GM10847 (cell line): ENCODE measurements around the gene SEMA3D.

Source experiments
- POLR2A ChIP-seq: IDR thresholded peaks from 2 replicates; pipeline ENCODE4 v1.6.1; 2011; ENCODE audit not compliant: insufficient read length; ENCODE audit errors: extremely low read depth

Gene SEMA3D

DNA sequence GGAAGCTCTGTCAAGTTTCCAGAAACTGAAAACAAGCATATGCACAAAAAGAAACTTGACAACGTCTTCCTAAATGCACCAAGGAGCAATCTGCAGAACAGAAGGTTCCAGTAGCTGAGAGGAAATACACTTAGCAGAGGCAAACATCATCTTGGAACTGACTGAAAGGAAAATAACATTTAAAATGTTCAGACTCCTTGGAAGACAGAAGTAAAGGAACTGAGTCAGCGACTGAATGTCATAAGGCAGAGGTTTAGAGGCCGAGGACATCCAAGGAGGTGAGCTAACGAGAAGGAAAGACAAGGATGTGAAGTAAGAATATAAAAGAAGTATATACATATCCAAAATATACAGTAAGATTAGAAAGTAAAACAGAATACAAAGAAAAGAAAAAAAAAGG, 24.1 kb downstream of the SEMA3D start:
- TF ChIP-seq POLR2A: no peak

DNA sequence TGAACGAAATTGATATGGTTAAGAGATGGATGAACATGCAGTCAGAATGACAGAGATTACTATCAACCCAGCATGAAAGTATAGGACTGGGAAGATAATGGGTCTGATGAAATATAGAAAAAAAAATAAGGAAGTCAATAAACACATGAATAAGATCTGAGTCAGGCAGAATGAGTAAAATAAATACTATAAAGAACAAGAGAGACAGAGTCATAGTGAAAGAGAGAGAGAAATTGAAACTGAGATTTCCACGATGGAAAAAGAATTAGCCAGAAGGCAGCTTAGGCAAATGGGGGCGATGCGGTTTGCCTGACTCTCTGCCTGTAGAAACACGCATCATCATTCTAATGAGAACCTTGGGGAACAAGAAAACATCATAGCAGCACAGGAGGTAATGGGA, 26.6 kb downstream of the SEMA3D start:
- no peak for TF ChIP-seq POLR2A

GRCh38 chr7:85159003-85159402, 27.9 kb downstream of the SEMA3D start:
- no peak for TF ChIP-seq POLR2A

- no peak for TF ChIP-seq POLR2A
These were observed 30.1 kb downstream of the SEMA3D start for GRCh38 chr7:85156661-85157208.

DNA sequence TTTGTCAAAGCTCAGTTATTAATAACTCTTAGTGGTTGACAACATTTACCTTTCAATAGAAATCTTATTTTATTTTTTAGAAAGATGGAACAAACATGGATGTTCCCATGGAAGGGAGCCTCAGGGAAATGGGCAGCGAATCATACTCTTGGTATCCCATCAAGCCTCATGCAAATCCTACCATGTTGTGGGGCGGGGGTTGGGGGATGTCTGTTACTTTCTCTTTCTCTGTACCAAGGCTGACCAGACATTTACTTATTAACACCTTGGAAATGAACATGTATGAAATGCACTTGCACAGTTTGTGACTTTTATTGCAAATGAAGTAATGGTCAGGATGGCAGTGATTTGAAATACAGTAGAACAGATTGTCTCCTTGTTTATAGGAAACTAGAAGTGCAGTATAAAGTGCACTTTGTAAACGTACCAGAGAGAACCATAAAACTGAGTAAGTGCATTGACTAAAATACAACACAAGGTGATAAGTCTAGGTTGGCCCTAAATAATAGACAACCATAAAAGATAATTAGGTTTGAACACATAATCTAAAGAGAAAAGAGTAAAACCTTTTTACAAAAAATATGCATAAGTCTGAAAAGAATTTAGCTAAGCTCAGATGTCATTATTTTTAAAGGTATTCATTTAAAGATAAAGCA, 32.4 kb downstream of the SEMA3D start:
- no peak for TF ChIP-seq POLR2A

DNA sequence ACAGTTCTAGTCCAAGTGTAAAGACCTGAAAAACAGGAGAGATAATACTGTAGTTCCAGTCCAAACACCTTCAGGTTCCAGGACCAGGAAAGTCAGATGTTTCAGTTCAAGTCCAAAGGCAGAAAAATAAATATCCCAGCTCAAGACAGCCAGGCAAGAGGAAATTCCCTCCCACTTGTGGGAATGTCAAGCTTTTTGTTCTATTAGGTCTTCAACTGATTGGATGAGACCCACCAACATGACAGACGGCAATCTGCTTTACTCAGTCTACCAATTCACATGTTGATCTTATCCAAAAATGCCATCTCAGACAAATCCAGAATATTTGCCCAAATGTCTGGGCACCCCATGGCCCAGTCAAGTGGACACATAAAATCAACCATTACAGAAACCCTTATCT, 33.1 kb downstream of the SEMA3D start:
- no peak for TF ChIP-seq POLR2A

- no peak for TF ChIP-seq POLR2A
These were observed 36.2 kb downstream of the SEMA3D start for GRCh38 chr7:85150624-85151023.

GRCh38 chr7:85144771-85145170, 42.1 kb downstream of the SEMA3D start:
- no peak for TF ChIP-seq POLR2A

- no peak for TF ChIP-seq POLR2A
These were observed 50.9 kb downstream of the SEMA3D start for GRCh38 chr7:85135977-85136376.

DNA sequence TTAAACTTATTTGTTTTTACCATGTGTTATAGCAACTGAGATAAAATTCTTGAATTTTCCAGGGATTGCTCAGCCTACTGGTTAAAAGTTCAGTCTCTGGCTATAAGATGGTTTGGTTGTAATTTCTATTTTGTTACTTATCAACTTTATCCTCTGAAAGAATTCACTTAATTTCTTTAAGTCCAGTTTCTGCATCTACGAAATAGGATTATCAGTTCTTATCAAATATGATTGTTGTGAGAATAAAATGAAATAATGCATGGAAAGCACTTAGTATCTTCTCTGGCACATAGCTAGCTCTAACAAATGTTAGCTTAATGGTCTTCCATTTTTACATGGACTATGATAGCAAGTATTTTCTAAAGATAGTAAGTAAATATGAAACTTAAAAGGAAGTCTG, 53.3 kb downstream of the SEMA3D start:
- no peak for TF ChIP-seq POLR2A

DNA sequence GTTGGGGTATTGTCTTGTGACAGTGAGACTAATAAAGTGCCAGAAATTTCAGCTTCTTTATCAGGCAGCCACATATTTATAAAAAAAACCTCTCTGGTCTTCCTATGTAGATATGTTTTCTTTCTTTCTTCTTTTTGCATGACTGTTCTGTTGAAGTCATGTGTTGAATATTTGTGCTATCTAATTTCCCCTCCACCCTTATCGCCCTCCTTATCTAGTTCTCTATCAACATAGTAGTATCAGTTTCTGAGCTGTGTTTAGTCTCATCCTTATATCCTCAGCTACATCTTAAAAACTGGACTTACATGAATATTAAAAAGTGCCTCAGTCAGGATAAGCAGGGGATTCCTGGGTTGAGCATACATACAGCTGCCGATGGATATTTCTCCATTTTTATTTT, 53.9 kb downstream of the SEMA3D start:
- no peak for TF ChIP-seq POLR2A

DNA sequence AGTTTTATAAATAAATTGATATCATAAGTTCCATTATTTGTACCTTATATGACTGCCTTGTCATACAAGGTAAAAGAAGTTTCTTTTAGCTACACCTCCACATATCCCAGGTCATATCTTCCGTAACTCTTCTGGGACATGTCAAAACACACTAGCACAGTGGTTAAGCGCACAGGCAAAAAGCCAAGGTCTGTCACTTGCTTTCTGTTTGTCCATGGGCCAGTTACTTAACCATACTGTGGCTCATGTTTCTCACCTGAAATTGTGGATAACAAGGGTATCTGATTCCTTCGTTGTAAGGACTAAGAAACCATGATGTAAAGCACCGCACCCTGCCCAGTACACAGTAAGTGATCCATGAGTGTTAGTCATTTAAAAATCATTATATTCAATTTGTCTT, 56.2 kb downstream of the SEMA3D start:
- TF ChIP-seq POLR2A: no peak

DNA sequence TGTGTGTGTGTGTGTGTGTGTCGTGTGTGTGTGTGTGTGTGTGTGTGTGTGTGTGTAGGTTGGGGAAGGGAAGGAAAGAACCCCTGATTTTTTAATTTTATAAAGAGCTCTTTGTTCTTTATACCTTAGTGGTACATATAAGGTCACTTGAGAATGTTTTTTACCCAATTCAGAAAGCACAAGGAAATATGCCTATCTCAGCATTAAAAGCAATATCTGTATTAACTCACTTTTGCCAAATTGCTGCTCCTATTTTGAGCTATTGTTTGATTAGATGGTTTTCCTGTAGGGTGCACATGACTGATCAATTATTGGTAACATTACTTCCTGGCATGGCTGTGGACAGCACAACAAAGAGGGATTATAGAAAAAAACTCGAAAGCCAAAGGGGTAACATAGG, 60.5 kb downstream of the SEMA3D start:
- TF ChIP-seq POLR2A: no peak

- TF ChIP-seq POLR2A: no peak
These were observed 61.2 kb downstream of the SEMA3D start for GRCh38 chr7:85125651-85126131.

DNA sequence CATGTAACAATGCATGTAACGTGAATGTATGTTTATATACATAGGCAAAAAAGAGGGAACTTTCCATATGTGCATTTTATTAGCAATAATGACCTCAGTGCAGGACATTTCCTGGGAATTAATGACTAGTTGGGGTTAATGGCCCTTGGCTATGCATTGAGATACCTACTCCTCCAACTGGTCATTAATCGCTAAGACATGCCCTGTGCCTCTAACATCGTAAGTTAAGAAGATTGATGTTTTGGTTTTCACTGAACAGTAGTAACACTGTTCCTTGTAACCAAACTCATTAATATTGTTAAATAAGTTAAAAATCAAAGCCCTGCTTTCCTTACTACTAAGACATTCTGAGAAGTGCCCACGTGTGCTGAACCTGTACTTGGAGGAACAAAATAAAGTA, 61.7 kb downstream of the SEMA3D start:
- TF ChIP-seq POLR2A: no peak

- no peak for TF ChIP-seq POLR2A
These were observed 66.9 kb downstream of the SEMA3D start for GRCh38 chr7:85119934-85120333.

- TF ChIP-seq POLR2A: no peak
These were observed 71.0 kb downstream of the SEMA3D start for GRCh38 chr7:85115862-85116261.
